GM10847 (cell line): ENCODE measurements around the gene SPIN2B.
A peak's percentile ranks its signal among the peaks of the same experiment; 100 is the strongest.
"Not testable (repeated sequence)": the region's sequence is repeated elsewhere in the genome, so short reads cannot be mapped to it uniquely, and the experiment has no call there.

Experiments used
- POLR2A ChIP-seq: IDR thresholded peaks from 2 replicates; pipeline ENCODE4 v1.6.1; 2011; ENCODE audit not compliant: insufficient read length; ENCODE audit errors: extremely low read depth

Gene SPIN2B

DNA sequence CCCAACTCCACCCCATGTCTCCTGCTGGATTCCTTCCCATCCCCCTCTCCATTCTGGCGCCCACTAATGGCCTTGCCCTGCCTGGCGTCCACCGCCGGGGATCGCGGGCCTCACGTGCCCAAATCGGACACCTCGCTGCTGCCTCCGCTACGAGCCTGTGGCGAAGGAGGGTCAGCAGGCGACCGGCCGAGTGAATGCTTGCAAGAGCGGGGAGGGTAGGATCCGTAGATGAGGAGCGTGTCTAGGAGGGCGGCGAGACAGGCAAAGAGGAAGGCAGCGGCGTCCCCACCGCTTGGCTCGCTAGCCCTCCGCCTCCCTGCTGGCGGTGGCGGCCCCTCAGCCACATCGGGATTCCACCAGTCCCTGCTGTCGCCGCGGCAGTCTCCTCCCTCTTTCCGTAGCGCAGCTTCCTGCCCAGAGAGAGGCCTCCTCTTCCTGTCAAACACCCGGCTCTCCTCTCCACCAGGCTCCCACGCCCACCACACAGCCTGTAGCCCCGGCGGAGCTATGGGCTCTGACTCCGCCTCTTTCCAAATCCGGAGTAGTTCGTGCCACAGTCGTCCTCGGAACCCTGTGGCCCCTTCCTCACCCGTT lies at the start of gene SPIN2B:
Gene SPIN2B, minus strand, starts transcription at position 387 of the 594 bp plus-strand sequence.
- TF ChIP-seq POLR2A, result peak; percentile 52

DNA sequence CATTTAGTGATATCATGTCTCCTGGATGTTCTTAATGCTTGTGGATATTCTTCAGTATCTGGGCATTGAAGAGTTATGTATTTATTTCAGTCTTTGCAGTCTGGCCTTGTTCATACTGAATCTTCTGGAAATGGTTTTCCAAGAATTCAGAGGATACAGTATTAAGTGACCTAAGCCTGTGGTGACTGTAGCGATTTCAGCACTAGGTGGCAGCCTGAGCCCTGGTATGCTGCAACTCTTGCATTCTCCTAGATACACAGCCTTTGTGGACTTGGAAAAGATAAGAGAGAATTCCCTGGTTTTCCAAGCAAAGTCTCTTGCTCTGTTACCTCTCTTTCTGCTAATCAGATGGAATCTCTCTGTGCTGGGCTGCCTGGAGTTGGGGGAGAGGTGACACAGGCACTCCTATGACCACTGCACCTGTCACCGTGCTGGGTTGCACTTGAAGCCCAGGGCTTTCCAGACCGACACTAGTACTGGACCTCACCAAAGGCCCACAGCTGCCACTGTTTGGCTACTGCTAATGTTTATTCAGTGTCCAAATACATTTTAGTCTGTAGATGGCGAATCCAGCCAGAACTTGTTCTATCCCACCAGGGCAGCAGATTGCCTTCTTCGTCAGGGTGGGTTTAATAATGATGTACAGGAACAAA lies 35.2 kb upstream of the SPIN2B start:
- no peak for TF ChIP-seq POLR2A

DNA sequence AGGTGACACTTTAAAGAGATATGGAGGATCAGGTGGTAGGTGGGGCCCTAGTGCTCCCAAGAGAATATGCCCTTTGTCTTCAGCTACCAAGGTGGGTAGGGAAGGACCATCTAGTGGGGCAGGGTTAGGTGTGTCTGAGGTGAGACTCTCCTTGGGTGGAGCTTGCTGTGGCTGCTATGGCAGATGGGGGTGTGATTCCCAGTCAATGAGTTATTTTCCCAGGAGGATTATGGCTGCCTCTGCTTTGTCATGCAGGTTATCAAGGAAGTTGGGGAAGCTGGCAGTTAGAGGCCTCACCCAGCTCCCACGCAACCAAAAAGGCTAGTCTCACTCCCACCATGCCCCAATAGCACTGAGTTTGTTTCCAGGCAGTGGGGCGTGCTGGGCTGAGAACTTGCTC lies 33.8 kb upstream of the SPIN2B start:
- no peak for TF ChIP-seq POLR2A

DNA sequence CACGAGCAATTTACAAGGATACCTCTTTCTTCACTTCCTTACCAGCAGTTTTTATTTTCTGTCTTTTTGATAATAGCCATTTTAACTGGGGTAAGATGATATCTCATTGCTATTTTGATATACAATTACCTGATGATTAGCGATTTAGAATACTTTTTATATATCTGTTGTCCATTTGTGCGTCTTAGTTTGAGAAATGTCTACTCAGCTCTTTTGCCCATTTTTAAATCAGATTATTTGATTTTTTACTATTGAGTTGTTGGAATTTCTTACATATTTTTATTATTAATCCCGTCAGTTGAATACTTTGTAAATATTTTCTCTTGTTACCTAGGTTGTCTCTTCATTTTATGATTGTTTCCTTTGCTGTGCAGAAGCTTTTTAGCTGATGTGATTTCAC lies 17.3 kb upstream of the SPIN2B start:
- no peak for TF ChIP-seq POLR2A

DNA sequence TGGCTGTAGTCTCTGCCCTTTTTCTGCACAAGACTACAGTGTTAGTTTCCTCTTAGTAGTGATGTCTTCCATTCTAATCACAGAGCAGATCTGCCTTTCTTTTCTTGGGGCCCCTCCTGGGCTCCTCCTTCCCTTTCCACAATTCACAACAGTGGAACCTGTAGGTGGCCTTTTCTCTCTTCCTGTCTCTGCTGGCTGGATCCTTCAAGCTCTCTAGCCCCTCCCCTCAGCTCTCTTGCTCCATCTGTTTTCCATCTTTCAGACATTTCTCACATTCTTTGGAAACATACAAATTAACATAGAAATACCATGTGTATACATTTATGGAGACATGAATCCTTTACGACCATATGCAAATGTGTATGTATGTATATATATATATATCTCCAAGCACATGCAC lies 16.2 kb upstream of the SPIN2B start:
- no peak for TF ChIP-seq POLR2A

DNA sequence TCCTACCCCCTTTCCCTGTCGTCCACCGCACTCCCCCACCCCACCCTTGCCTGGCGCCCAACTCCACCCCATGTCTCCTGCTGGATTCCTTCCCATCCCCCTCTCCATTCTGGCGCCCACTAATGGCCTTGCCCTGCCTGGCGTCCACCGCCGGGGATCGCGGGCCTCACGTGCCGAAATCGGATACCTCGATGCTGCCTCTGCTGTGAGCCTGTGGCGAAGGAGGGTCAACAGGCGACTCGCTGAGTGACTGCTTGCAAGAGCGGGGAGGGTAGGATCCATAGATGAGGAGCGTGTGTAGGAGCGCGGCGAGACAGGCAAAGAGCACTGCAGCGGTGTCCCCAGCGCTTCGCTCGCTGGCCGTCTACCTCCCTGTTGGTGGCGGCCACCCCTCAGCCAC lies 15.7 kb upstream of the SPIN2B start, which contains the start of gene SPIN2A:
Gene SPIN2A, minus strand, starts transcription at position 325 of the 400 bp plus-strand sequence. CDS start 800 bp downstream, outside the sequence.
- TF ChIP-seq POLR2A, result not testable (repeated sequence)

DNA sequence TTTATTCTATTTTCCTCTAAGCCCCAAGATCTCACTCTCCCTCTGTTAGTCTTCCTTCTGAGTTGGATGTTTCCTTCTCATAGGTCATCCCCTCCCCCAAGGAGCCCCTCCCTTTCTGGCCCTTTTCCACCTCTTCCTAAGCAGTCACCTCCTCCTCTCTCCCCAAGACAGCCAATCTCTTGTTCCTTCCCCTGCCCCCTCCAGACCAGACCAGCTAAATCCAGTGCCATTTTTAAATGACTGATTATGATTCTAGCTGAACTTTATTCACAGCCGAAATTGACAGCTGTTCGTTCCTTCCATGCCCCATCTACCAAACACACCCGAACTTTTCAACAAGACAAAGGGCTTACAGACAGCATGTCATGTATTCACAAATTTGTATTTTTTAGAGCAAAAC lies 13.9 kb upstream of the SPIN2B start:
- no peak for TF ChIP-seq POLR2A

DNA sequence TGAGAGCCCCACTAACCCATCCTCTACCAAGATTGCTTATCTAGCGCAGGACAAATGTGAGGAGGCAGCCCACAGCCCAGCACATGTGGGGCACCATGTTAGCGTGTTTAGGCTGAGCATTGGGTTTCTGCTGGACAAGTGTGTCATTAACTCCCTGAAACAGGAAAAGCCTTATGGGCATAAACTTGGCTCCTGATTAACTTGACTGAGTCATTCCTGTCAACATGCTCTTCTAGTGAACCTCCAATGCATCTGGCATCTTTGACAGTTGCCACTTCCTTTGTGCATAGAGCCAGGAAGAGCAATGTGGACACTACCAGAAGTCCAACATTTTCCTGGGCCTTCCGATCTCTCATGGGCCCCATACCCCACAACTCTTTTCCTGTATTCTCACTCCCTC lies 13.4 kb upstream of the SPIN2B start:
- TF ChIP-seq POLR2A, result no peak

DNA sequence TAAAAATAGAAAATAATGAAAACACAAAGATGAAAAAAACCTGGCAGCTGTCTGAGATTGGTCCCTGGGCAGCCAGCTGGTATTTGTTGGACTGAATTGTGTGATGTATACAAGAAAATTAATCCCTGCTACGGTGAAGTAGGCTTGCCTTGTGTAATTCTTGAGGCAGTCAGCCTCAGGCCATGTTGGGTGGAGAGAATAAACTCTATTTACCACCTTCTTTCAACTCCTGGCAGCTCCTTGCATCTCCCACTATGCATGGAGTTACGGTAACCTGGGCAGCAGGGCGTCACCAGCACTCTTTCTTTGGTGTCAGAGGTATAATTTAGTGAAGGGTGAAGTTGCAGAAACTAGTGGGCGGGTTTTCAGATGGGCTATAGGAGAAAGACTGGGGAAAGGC lies 12.4 kb upstream of the SPIN2B start:
- TF ChIP-seq POLR2A, result no peak

DNA sequence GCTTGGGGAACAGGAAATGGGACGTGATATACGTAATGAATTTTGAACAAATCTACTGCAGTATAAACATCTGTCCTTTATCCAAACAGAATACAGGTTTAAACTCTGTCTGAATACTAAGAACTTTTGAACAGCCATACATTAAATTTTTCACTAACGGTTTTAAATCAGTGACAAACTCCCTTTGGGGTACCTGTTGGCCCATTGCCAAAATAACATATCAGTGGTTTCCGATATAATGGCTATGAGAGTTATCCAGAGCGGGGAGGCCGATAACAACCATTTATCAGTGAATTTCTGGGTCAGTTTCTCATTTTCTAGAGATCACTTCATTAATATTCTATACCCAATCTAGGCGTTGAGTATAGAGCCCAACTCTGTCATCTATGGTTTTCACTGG lies 10.7 kb upstream of the SPIN2B start:
- no peak for TF ChIP-seq POLR2A

DNA sequence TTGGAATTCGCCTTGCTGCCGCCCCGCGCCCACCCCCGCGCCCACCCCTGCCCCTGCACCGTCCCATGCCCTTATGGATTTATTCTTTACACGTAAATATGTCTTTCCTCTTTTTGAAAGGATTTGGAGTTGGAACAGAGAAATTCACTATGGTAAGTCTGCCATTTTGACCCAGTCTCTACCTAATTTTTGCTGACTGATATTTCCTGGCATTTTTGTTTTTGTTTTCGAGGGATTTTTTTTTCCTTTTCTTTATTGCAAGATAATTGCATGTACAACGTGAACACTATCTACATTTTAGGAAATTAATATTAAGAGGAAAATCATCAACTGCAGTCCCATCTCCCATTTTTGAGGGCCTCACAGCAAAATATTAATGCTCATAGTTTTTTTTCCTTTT lies 468 bp upstream of the SPIN2B start:
- TF ChIP-seq POLR2A, result no peak

DNA sequence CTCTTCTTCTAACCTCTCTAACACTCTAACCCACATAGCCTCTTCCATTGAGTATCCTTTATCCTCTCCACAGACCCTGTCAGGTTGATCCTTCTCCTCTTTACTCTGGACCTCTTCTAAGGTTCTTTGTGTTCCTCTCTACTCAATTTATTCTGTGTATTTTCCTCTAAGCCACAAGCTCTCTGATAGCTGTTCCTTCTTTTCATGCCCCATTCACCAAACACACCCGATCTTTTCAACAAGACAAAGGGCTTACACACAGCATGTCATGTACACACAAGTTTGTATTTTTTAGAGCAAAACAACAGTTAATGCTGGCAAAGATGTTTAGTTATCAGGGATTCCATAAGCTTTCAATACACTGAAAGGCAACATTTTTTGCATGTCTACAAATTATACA lies 1.9 kb downstream of the SPIN2B start:
- no peak for TF ChIP-seq POLR2A

DNA sequence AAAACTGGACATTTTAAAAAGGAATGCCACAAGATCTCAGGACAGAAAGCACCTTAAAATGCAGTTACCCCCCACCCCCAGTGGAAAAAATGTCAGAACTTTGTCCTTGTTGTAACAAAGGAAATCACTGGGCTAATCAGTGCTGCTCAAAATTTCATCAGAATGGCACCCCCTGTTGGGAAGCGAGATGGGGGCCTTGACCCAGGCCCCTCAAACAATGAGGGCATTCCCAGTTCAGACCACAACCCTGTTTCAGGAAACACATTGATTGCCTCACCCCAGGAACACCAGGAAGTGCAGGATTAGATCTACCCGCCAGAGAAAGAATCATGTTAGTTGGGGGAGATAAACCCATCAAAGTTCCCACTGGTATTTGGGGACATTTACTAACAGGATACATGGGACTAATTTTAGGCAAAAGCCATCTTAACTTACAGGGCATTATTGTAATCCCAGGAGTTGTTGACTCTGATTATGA lies 16.4 kb downstream of the SPIN2B start:
- TF ChIP-seq POLR2A, result no peak

DNA sequence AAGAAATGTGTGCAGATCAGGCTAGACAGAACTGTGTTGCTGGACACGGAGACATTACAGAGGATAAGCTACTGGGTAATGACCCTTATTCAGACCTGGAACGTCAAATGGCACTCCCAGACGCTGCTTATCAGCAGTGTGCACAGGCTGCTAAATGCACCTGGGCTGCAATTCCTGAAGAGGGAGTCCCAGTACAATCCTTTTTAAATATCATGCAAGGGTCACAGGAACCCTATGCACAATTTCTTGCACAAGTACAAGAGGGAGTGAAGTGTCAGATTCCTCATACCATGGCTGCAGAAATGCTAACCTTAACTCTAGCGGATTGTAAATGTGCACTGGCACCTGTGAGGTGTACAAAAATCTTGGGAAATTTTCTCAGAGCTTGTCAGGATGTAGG lies 16.9 kb downstream of the SPIN2B start:
- TF ChIP-seq POLR2A, result no peak

DNA sequence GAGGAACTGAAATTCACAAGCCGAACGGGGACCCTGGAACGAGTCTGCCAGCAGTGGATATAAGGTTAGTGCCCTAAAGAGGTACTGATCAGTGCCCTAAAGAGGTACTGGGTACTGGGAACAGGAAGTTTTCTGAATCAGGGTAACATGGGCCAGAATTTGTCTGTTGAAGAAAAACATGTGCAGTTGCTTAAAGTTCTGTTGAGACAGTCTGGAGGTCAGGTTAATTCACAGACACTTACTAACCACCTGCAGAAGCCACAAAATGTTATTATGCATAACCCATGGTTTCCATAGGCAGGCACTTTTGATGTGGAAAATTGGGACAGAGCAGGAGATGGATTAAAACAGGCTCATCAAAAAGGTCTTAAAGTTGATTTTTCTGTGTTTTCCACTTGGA lies 17.9 kb downstream of the SPIN2B start:
- TF ChIP-seq POLR2A, result no peak

DNA sequence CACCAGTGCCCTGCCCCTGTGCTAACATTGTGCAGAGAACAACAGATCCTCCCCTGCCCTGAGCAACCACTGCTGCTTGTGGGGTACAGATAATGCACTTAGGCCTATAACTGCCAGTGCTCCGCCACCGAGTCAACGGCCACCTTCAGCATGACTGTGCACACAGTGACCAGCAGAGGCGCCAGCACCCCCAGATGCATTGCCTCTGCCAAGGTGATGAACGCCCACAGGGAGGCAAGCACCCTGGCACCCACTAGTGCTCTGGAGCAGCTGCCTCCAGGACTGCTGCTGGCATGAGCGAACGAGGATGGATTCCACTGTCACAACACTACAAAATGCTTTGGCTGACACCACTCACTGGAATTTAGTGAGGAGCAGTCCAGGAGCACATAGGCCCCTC lies 38.2 kb downstream of the SPIN2B start:
- no peak for TF ChIP-seq POLR2A

DNA sequence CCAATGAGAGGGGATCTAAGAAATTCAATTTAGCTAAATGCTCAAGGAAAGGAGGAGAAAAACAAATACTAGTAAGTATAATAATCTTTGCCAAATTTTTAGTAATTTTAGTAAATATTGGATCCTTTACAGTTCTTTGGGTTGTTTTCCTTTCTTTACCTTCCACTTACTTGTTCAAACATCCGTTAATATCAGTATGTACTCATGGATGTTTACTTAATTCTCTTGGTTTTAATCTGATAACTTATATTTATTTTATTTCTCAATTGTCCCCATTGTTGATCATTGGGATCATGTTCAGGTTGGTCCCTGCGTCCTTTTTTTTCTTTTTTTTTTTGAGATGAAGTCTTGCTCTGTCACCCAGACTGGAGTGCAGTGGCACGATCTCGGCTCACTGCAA lies 46.9 kb downstream of the SPIN2B start:
- no peak for TF ChIP-seq POLR2A
